HepG2 (cell line): ENCODE data around the gene SOAT2. TPM values are rescaled to one million over a fixed set of nuclear protein-coding genes. Genes with fewer than 3 reads are reported as not detected.
A peak's percentile ranks its signal among the peaks of the same experiment; 100 is the strongest.

ENCODE experiments used
- ADNP ChIP-seq: sonication (generic); formaldehyde crosslinking; IDR thresholded peaks from 2 replicates; pipeline ENCODE4 v1.4.0; 2020; ENCODE audit warnings: missing genetic modification reagents
- FOSL2 ChIP-seq: sonication (generic); formaldehyde crosslinking; IDR thresholded peaks from 2 replicates; pipeline ENCODE4 v1.4.0; 2020; ENCODE audit warnings: missing genetic modification reagents
- JUND ChIP-seq: sonication (generic); formaldehyde crosslinking; IDR thresholded peaks from 2 replicates; pipeline ENCODE4 v1.8.0; 2022; ENCODE audit warnings: mild to moderate bottlenecking, missing genetic modification reagents
- KLF16 ChIP-seq, 2 experiments: sonication (generic) in 1 of 2; formaldehyde crosslinking in 1 of 2; IDR thresholded peaks; 2 replicates each; pipeline versions ENCODE4 v1.6.1 to v1.8.0; 2016 to 2023; ENCODE audit warnings: missing genetic modification reagents in 2 of 2, missing compliant biosample characterization in 1 of 2
- NR3C1 ChIP-seq: sonication (generic); formaldehyde crosslinking; IDR thresholded peaks from 2 replicates; pipeline ENCODE4 v1.4.0; 2020; ENCODE audit warnings: missing genetic modification reagents
- RBAK ChIP-seq: sonication (generic); formaldehyde crosslinking; IDR thresholded peaks from 2 replicates; pipeline ENCODE4 v1.5.1; 2020; ENCODE audit warnings: mild to moderate bottlenecking, missing genetic modification reagents
- SPEN ChIP-seq: sonication (generic); formaldehyde crosslinking; IDR thresholded peaks from 2 replicates; pipeline ENCODE4 v1.5.1; 2020; ENCODE audit warnings: low read depth, mild to moderate bottlenecking, missing genetic modification reagents
- TSC22D2 ChIP-seq: sonication (generic); formaldehyde crosslinking; IDR thresholded peaks from 2 replicates; pipeline ENCODE4 v1.5.1; 2020; ENCODE audit warnings: missing genetic modification reagents, mild to moderate bottlenecking, borderline replicate concordance
- U2AF1 ChIP-seq: fragments of 200-400 bp; formaldehyde crosslinking; optimal IDR thresholded peaks from 2 replicates; pipeline ENCODE3; 2017; ENCODE audit warnings: mild to moderate bottlenecking, low read depth, low read length
- ZNF343 ChIP-seq: sonication (generic); formaldehyde crosslinking; IDR thresholded peaks from 2 replicates; pipeline ENCODE4 v1.4.0; 2020; ENCODE audit warnings: mild to moderate bottlenecking, missing genetic modification reagents
- ZNF460 ChIP-seq: sonication (generic); formaldehyde crosslinking; IDR thresholded peaks from 2 replicates; pipeline ENCODE4 v1.5.1; 2020; ENCODE audit warnings: missing genetic modification reagents, mild to moderate bottlenecking, borderline replicate concordance
- ZNF543 ChIP-seq: sonication (generic); formaldehyde crosslinking; IDR thresholded peaks from 2 replicates; pipeline ENCODE4 v1.4.0; 2020; ENCODE audit warnings: mild to moderate bottlenecking, missing genetic modification reagents
- ZSCAN21 ChIP-seq: sonication (generic); formaldehyde crosslinking; IDR thresholded peaks from 2 replicates; pipeline ENCODE4 v1.8.0; 2022; ENCODE audit warnings: mild to moderate bottlenecking, missing genetic modification reagents, moderate library complexity, borderline replicate concordance
- polyA plus RNA-seq, 8 experiments: library from polyadenylated mRNA; depleted of rRNA in 3 of 8; stranded (reverse) in 7 of 8; unstranded in 1 of 8; fragments of >200 nt; fragmentation: Illumina TruSeq in 4 of 8; extraction: Trizol in 4 of 8; gene quantifications; 2 replicates each; pipeline versions ENCODE4 v1.2.1 to v1.2.3, GENCODE V29; 2011 to 2016; ENCODE audit warnings: low read depth in 4 of 8, missing spikeins in 1 of 8, mixed read lengths in 1 of 8; ENCODE audit not compliant: insufficient read depth in 1 of 8
- total RNA-seq, 5 experiments: library from RNA; depleted of rRNA; stranded (reverse); fragments of >200 nt; fragmentation: Illumina TruSeq; extraction: Trizol; gene quantifications; 2 replicates each; pipeline ENCODE4 v1.2.3, GENCODE V29; 2016; ENCODE audit warnings: low read depth in 1 of 5
- TF ChIP-seq, protein P1 (sequence below): sonication (generic); formaldehyde crosslinking; IDR thresholded peaks from 2 replicates; pipeline ENCODE4 v1.8.1; 2022; ENCODE audit warnings: low read depth, mild to moderate bottlenecking, missing genetic modification reagents
- TF ChIP-seq, protein P2 (sequence below): sonication (generic); formaldehyde crosslinking; conservative IDR thresholded peaks from 2 replicates; pipeline ENCODE4 v1.4.0; 2020; ENCODE audit warnings: missing genetic modification reagents
- TF ChIP-seq, protein P3 (sequence below): sonication (generic); formaldehyde crosslinking; IDR thresholded peaks from 2 replicates; pipeline ENCODE4 v1.5.1; 2020; ENCODE audit warnings: mild to moderate bottlenecking, moderate library complexity, missing genetic modification reagents
- TF ChIP-seq, protein P4 (sequence below): sonication (generic); formaldehyde crosslinking; IDR thresholded peaks from 2 replicates; pipeline ENCODE4 v1.4.0; 2020; ENCODE audit warnings: missing genetic modification reagents, borderline replicate concordance
- TF ChIP-seq, protein P5 (sequence below): sonication (generic); formaldehyde crosslinking; IDR thresholded peaks from 2 replicates; pipeline ENCODE4 v1.5.1; 2020; ENCODE audit warnings: missing genetic modification reagents, mild to moderate bottlenecking, borderline replicate concordance

SOAT2 gene
- total and polyA plus RNA-seq, 2 of the 13 experiments (the other 11 are each of a cell fraction or from before 2014, with no cell fraction given) = 14.9 to 108 TPM

DNA sequence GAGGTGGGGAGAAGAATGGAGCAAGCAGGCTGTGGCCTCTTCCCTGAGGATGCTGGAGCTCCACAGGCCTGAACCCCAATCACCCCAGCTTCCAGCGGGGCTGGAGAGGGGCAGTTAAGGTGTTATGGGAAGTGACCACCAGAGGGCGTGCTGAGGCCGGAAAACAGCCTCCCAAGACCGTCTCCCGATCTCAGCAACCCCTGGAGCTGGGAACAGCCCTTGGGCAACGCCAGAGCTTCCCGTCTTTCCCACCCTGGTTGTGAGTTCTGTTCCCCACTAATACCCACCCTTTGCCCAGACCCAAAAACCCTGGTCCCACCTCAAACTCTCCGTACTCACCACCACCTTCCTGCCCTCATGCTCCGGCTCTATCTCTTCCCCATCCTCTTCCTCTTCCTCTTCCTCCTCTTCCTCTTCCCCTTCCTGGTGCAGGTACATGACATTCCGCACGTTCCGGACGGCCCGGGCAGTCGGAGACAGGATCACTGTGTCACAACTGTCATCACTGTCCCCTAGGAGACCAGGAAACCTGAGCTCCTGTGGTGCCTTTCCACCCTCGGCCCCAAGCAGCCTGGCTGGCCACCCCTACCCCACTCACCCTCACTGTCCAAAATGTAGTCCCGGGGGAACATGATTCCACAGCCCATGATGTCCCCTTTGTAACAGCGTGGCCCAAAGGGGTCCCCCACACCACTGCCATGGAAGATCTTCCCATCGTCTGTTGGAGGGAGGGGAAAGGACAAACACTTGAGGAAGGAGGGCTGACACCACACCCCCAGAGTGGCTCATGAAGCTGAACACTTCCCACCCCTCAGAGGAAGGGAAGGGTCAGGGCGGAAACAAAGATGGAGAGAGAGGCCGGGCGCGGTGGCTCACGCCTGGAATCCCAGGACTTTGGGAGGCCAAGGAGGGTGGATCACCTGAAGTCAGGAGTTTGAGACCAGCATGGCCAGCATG, 37.0 kb upstream of the SOAT2 start (continued):
- TF ChIP-seq, protein P1, sequence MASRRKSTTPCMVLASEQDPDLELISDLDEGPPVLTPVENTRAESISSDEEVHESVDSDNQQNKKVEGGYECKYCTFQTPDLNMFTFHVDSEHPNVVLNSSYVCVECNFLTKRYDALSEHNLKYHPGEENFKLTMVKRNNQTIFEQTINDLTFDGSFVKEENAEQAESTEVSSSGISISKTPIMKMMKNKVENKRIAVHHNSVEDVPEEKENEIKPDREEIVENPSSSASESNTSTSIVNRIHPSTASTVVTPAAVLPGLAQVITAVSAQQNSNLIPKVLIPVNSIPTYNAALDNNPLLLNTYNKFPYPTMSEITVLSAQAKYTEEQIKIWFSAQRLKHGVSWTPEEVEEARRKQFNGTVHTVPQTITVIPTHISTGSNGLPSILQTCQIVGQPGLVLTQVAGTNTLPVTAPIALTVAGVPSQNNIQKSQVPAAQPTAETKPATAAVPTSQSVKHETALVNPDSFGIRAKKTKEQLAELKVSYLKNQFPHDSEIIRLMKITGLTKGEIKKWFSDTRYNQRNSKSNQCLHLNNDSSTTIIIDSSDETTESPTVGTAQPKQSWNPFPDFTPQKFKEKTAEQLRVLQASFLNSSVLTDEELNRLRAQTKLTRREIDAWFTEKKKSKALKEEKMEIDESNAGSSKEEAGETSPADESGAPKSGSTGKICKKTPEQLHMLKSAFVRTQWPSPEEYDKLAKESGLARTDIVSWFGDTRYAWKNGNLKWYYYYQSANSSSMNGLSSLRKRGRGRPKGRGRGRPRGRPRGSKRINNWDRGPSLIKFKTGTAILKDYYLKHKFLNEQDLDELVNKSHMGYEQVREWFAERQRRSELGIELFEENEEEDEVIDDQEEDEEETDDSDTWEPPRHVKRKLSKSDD (CRISPR knock-in tag) = no peak
- TF ChIP-seq U2AF1 = no peak
- TF ChIP-seq FOSL2 (CRISPR knock-in tag) = no peak
- no peak for TF ChIP-seq ZNF343
- TF ChIP-seq JUND = no peak
- TF ChIP-seq, protein P2, sequence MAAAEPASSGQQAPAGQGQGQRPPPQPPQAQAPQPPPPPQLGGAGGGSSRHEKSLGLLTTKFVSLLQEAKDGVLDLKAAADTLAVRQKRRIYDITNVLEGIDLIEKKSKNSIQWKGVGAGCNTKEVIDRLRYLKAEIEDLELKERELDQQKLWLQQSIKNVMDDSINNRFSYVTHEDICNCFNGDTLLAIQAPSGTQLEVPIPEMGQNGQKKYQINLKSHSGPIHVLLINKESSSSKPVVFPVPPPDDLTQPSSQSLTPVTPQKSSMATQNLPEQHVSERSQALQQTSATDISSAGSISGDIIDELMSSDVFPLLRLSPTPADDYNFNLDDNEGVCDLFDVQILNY (CRISPR knock-in tag) = no peak
- TF ChIP-seq, protein P3, sequence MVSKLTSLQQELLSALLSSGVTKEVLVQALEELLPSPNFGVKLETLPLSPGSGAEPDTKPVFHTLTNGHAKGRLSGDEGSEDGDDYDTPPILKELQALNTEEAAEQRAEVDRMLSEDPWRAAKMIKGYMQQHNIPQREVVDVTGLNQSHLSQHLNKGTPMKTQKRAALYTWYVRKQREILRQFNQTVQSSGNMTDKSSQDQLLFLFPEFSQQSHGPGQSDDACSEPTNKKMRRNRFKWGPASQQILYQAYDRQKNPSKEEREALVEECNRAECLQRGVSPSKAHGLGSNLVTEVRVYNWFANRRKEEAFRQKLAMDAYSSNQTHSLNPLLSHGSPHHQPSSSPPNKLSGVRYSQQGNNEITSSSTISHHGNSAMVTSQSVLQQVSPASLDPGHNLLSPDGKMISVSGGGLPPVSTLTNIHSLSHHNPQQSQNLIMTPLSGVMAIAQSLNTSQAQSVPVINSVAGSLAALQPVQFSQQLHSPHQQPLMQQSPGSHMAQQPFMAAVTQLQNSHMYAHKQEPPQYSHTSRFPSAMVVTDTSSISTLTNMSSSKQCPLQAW (CRISPR knock-in tag) = 0 out of 2 replicates have a peak, but pooled peaks have one; percentile 30
- no peak for TF ChIP-seq ZNF543 (CRISPR knock-in tag)
- TF ChIP-seq SPEN = no peak
- TF ChIP-seq, protein P4, sequence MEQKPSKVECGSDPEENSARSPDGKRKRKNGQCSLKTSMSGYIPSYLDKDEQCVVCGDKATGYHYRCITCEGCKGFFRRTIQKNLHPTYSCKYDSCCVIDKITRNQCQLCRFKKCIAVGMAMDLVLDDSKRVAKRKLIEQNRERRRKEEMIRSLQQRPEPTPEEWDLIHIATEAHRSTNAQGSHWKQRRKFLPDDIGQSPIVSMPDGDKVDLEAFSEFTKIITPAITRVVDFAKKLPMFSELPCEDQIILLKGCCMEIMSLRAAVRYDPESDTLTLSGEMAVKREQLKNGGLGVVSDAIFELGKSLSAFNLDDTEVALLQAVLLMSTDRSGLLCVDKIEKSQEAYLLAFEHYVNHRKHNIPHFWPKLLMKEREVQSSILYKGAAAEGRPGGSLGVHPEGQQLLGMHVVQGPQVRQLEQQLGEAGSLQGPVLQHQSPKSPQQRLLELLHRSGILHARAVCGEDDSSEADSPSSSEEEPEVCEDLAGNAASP (CRISPR knock-in tag) = peak; percentile 39; the same call in 1 of the 2 replicates
- TF ChIP-seq TSC22D2 (CRISPR knock-in tag) = no peak
- no peak for TF ChIP-seq ADNP (CRISPR knock-in tag)
- no peak for TF ChIP-seq KLF16 (CRISPR knock-in tag; IDR thresholded peaks at IDR 0.05)
- TF ChIP-seq ZSCAN21 (CRISPR knock-in tag) = no peak
- no peak for TF ChIP-seq RBAK (CRISPR knock-in tag)
- TF ChIP-seq ZNF460 = no peak
- TF ChIP-seq NR3C1 (CRISPR knock-in tag) = no peak
- TF ChIP-seq, protein P5, sequence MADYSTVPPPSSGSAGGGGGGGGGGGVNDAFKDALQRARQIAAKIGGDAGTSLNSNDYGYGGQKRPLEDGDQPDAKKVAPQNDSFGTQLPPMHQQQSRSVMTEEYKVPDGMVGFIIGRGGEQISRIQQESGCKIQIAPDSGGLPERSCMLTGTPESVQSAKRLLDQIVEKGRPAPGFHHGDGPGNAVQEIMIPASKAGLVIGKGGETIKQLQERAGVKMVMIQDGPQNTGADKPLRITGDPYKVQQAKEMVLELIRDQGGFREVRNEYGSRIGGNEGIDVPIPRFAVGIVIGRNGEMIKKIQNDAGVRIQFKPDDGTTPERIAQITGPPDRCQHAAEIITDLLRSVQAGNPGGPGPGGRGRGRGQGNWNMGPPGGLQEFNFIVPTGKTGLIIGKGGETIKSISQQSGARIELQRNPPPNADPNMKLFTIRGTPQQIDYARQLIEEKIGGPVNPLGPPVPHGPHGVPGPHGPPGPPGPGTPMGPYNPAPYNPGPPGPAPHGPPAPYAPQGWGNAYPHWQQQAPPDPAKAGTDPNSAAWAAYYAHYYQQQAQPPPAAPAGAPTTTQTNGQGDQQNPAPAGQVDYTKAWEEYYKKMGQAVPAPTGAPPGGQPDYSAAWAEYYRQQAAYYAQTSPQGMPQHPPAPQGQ (CRISPR knock-in tag) = no peak
